GM12892 (cell line): ENCODE measurements around the gene MED7.
"Not testable (repeated sequence)": the region's sequence is repeated elsewhere in the genome, so short reads cannot be mapped to it uniquely, and the experiment has no call there.

Experiments
- POLR2A ChIP-seq: IDR thresholded peaks from 2 replicates; pipeline ENCODE4 v1.6.1; 2011; ENCODE audit warnings: low read depth, low read length, control low read depth
- POLR2AphosphoS5 ChIP-seq: IDR thresholded peaks from 2 replicates; pipeline ENCODE4 v1.6.1; 2011; ENCODE audit warnings: low read depth, low read length, control low read depth

GRCh38 chr5:157185122-157185521 is 42.5 kb upstream of the MED7 start:
- not testable (repeated sequence) for TF ChIP-seq POLR2AphosphoS5, POLR2A
